CD4-positive, alpha-beta T cell treated with Interferon gamma for 1 hour (primary cell): ENCODE data around the gene VASP.
A peak's percentile ranks its signal among the peaks of the same experiment; 100 is the strongest.

Experiments
- DNase-seq: peaks from one replicate; pipeline ENCODE4 v3.0.0-alpha.2; 2020

Gene VASP

DNA sequence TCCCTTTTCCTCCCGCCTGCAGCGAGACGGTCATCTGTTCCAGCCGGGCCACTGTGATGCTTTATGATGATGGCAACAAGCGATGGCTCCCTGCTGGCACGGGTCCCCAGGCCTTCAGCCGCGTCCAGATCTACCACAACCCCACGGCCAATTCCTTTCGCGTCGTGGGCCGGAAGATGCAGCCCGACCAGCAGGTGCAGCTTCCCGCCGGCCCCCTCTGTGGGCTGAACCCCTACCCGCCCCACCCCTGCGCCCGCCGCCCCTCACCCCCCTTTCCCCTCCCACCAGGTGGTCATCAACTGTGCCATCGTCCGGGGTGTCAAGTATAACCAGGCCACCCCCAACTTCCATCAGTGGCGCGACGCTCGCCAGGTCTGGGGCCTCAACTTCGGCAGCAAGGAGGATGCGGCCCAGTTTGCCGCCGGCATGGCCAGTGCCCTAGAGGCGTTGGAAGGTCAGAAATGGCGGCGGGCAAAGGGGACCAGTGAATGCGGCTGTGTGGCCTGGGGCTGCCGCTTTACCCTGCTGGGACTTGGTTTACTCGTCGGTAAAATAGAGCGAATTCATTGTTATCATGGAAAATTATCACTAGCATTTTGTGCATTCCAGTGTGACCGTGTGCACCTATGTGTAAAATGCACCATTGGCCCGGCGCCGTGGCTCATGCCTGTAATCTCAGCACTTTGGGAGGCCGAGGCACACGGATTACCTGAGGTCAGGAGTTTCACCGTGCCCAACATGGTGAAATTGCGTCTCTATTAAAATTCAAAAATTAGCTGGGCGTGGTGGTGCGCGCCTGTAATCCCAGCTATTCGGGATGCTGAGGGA lies 10.6 kb downstream of the VASP start:
- no peak for DNase-seq

DNA sequence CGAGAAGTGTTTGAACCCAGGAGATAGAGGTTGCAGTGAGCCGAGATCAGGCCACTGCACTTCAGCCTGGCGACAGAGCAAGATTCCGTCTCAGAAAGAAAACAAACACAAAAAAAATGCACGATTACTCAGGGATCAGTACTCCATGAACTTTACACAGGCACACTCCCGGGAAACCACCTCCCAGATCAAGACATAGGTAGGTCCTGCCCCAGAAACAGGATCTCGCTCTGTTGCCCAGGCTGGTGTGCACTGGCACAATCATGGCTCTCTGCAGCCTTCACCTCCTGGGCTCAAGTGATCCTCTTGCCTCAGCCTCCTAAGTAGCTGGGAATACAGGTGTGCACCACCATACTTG lies 11.2 kb downstream of the VASP start:
- no peak for DNase-seq

DNA sequence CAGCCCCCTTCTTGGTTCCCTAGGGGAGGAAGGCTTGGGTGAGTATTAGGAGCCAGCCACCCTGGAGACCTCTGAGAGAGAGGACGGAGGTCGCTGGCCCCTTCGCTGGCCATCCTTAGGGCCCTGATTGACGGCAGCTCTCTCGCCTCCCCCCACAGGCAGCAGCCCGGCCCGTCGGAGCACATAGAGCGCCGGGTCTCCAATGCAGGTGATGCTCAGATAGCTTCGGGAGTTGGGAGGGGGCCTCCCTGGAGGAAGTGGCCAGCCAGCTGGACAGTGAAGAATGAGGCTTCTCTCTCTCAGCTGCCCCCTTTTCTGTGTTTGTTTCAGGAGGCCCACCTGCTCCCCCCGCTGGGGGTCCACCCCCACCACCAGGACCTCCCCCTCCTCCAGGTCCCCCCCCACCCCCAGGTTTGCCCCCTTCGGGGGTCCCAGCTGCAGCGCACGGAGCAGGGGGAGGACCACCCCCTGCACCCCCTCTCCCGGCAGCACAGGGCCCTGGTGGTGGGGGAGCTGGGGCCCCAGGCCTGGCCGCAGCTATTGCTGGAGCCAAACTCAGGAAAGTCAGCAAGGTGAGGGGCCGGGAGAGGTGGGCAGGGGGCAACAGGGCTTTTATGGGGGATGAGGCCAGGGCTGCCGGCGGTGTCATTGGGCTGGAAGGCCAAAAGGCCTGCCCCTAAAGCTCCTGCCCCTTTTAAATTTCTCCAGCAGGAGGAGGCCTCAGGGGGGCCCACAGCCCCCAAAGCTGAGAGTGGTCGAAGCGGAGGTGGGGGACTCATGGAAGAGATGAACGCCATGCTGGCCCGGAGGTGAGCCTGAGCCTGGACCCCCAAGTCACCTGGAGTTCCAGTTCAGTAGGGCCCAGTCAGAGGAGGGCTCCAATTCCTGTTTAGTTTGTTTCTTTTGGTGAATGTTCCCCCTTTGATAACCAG lies 15.0 kb downstream of the VASP start:
- DNase-seq: no peak

DNA sequence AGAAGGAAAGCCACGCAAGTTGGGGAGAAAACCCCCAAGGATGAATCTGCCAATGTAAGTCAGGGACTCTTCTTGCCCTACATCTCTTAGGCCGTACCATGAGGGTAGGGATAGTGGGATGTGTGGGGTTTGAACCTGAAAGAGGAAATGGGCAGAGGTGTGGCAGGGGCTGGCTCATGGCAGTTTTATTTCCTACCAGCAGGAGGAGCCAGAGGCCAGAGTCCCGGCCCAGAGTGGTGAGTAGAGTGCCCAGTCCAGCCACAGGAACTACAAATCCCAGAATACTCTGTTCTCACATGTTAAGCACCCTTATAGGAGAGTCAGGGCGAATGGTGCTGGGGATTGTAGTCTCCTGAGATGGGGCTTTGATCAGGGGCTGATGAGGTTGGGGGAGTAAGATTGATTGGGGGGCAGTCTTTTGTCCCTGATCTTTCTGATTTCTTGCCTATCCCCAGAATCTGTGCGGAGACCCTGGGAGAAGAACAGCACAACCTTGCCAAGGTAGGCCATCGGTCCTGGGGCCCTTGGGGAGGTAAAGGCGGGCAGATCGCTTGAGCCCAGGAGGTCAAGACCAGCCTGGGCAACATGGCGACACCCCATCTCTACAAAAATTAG lies 16.5 kb downstream of the VASP start:
- peak; percentile 84 for DNase-seq

DNA sequence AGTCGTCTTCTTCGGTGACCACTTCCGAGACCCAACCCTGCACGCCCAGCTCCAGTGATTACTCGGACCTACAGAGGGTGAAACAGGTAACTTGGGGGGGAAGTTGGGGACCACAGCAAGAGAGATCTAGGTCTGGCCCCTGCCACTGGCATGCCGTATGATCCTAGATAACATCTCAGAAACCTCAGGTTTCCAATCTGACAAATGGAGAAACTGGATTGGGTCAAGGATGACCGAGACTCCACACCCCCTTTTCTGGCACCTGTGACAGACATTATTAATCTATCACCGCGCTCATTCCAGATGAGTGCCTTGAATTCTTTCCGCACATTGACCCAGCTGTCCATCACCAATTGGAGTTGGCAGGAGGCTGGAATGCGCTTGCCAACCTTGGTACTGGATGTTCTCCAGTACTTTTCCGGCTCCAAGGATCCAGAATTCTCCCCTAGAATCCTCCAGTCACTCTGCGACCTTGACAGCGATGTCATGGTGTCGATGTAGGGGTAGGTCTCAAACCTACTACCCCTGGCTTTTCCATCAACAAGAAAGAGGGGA lies 17.4 kb downstream of the VASP start:
- no peak for DNase-seq

DNA sequence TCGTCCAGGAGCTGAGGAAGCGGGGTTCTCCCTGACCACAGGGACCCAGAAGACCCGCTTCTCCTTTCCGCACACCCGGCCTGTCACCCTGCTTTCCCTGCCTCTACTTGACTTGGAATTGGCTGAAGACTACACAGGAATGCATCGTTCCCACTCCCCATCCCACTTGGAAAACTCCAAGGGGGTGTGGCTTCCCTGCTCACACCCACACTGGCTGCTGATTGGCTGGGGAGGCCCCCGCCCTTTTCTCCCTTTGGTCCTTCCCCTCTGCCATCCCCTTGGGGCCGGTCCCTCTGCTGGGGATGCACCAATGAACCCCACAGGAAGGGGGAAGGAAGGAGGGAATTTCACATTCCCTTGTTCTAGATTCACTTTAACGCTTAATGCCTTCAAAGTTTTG lies 18.9 kb downstream of the VASP start:
- DNase-seq: no peak

DNA sequence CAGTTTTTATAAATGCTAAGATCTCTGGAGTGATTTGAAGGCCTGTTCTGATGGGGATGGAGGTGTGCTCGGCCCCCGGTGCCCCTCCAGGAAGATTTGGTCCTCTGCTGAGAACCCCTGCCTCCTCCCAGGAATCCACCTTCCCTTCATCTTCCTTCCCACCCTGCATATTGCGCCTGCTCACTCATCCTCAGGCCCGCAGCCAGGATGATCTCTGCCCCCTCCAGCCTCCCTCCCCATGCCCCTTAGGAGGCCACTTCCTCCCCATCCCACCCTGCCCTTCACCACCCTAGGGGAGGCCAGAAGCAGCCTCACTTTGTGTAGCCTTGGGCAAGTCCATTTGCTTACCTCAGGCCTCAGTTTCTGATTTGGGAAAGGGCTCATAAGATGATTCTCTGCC lies 19.7 kb downstream of the VASP start:
- DNase-seq: no peak

DNA sequence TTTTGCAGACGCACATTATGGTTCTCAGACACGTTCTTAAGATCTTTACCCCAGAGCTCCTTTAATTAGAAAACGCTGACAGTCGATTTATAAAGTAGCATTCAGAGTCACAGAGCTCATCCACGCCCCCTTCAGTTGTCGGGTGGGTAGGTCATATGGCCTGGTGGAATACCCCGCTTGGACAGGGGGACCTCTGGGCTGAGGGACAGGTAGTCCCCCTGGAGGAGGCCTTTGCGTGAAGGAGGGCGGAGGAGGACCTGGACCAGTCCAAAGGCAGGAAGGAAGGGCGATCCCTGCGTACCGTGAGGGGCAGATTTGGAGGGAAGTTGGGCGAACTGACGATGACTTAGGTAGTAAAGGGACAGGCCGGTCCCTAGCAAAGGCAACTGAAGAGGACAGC lies 20.5 kb downstream of the VASP start:
- DNase-seq: no peak

DNA sequence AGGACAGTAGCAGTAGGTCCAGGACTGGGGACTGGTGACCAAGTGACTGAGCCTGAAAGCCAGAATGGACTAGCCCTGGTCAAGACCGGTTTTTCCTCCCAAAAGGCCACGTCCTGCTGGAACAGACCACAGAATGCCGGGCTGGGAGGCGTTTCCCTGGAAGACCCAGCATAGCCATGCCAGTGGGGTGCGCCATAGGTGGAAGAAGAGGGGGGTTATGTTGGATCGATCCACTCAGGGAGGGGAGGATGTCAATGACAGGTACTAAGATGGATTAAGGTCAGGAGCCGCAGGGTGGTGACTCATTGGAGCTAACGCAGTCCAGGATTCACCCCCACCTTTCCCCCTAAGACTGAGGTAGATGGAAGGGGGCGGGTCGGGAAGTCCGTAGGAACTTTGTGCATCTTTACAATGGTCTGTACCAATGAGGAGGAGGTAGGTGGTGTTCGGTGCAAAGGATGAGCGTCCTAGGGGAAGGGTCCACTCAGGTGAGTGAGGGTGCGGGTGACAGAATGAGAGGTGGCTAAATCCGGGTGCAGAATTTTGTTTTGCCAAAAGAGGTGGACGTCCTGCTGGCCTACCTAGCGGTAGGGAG lies 21.0 kb downstream of the VASP start:
- no peak for DNase-seq

DNA sequence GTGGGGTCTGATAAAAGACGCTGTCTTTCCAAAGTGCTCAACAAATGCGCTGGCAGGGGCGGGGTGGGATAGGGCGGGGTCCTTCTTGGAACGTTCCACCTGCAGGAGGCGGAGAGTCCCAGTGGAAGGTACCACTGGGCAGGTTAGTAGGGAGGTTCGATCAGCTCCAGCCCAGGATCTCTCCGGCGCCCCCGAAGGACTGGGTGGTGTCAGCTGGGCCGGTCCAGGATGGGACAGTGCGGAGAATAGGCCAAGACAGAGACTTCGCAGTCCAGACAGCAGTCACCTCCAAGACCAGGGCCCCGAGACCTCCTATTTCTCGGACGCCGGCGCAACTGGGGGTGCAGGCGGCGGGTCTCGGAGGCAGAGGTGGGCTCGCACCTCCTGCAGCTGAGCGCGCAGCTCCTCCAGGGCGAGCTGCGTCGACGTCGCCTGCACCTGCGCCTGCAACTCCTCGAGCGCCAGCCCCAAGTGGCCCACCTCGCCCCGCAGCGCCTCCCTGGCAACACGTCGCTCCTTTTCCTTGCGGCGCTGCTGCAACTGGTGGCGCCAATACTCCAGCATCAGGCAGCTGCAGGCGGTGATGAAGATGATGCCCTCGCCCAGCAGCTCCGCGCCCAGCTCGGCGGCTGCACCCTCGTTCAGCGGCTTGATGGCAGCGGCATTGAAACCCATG lies 21.6 kb downstream of the VASP start:
- no peak for DNase-seq

DNA sequence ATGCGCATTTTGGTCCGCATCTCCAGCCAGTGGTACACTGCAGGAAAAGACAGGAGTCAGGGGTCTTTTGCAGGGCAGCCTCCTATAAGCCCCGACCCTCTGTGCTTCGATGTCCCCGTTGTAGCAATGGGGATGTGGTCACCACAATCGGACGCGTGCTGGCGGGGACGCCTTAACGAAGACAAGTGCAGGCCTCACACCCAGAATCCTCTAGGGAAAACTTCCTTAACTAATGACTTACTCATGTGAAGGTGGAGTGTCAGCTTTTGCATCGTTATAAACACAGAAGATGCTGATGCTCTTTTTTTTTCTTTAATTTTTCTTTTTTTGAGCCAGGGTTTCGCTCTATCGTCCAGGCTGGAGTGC lies 22.1 kb downstream of the VASP start:
- DNase-seq: no peak

DNA sequence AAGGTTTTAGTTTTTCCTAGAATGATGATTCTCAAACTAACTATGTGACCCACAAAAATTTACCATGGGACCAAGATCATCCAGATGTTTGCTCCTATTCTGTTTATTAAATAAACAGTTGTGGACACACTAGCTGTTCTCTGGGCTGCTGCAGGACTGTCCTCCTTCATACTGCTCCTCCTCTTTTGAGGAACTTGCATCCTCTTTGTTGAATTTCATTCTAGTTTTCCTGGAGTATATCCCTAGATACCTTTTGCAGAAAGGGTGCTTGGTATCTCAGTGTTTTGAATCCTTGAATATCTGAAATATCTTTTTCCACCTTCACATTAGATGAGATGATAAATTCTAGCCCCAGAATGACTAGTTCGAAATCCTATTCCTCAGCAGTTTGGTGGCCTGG lies 24.1 kb downstream of the VASP start:
- DNase-seq: no peak

DNA sequence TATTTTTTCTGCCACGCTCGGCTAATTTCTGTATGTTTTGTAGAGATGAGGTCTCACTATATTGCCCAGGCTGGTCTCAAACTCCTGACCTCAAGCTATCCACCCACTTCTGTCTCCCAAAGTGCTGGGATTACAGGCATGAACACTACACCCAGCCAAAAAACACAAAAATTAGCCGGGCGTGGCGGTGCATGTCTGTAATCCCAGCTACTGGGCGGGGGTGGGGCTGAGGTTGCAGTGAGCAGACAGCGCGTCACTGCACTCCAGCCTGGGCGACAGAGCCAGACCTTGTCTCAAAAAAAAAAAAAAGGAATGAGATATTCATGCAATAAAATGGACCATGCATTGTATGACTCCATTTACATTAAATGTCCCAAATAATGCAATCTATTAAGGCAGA lies 32.2 kb downstream of the VASP start:
- DNase-seq: no peak

DNA sequence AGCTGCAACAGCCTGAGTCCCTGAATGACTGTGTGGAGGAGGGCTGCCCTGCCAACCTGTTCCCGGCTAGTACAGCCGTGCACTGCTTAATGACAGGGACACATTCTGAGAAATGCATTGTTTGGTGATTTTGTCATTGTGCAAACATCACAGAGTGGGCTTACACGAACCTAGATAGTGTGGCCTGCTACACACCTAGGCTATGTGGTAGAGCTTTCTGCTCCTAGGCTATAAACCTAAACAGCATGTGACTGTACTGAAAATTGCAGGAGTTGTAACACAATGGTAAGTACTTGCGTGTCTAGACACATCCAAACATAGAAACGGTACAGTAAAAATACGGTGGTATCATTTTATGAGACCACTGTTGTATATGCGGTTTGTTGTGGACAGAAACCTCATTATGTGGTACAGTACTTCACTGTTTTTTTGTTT lies 35.0 kb downstream of the VASP start:
- no peak for DNase-seq

DNA sequence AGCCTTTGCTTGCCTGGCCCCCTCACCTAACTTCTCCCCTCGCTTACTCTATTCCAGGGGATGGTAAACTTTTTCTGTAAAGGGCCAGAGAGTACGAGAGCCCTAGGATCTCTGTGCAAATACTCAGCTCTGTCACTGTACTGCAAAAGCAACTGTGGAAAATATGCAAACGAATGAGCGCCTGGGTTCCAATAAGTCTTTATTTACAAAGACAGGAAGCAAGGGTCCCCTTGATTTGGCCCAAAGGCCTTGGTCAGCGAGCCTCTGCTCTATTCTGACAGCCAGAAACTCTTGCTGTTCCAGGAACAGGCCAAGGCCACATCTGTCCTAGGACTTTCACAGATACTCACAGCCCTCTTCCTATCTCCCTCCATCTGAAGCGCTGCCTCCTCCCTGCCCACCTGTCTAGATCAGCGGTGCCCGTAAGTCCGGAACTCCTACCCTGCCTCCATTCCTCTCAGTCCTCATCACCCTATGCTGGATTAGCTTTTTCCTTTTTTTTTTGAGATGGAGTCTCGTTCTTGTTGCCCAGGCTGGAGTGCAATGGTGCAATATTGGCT lies 40.0 kb downstream of the VASP start:
- no peak for DNase-seq

DNA sequence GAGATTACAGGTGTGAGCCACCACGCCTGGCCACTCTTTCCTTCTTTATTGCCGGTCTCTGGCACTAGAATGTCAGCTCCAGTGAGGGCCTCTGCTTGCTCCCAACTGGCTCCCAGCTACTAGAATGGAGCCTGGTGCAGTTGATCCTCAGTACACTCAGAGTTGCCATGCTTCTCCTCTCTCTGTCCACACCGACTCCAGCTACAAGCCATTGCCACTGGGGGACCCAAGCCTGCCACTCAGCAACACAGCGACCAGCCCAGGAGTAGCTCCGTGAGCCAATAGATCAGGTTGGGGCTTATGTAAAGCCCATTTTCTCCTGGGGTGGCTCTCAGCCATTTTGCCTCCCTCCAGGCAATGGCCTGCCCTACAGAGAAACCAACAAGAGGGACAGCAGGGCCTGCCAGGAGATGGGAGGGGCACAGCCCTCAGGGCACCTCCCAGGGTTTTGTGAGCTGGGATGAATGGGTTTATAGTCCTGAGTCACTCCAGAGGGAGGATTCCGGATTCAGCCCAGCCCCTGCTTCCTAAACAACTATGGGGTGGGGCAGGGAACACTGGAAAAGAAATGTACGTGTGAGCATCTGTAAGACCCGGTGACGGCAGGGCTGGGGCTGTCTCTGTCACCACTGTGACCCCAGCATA lies 40.8 kb downstream of the VASP start:
- DNase-seq: no peak

DNA sequence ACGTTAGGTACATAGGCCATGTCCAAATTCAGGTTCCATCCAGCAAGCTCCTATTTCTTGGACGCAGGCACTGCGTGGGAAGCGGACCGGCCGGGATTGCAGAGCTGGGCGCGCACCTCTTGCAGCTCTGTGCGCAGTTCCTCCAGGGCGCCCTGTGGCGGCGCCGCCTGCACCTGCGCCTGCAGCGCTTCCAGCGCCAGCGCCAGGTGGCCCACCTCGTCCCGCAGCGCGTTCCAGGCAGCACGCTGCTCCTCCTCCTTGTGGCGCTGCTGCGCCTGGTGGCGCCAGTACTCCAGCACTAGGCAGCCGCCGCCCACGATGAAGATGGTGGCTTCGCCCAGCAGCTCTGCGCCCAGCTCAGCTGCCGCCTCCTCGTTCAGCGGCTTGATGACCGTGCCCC lies 46.2 kb downstream of the VASP start:
- DNase-seq: no peak

DNA sequence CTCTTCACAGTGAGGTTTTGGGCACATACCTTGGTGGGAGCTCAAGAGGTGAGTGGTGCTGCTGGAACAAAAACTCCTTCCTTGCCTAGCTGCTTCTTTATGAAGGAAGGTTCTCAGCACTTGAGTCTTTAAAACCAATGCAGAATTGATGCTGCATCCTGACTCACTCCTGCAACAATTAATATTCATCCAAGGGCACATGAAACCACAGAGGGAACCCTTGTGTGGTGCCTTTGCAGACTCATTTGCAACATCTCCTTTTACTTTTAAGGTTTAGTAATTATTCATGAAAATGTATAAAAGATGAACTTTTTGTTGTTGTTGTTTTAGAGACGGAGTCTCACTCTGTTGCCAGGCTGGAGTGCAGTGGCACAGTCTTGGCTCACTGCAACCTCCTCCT lies 47.2 kb downstream of the VASP start:
- no peak for DNase-seq

DNA sequence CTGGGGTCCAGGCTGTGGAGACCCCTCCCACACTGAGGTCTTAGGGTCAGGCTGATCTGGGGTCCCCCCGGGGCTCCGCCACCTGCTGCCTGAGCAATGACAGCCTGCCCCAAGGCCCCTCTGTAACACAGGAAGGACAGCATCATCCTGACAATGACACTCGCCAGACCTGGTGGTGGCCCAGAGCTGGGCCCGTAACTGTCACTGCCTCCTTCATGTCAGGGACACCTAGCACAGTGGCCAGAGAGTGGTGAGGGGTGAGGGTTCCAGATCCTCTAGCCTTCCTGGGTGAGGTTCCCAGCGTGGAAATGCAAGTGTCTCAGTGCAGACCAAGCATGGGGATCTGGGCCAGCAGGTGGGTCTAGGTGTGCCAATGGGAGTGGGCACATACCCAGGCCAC lies 49.6 kb downstream of the VASP start:
- no peak for DNase-seq

DNA sequence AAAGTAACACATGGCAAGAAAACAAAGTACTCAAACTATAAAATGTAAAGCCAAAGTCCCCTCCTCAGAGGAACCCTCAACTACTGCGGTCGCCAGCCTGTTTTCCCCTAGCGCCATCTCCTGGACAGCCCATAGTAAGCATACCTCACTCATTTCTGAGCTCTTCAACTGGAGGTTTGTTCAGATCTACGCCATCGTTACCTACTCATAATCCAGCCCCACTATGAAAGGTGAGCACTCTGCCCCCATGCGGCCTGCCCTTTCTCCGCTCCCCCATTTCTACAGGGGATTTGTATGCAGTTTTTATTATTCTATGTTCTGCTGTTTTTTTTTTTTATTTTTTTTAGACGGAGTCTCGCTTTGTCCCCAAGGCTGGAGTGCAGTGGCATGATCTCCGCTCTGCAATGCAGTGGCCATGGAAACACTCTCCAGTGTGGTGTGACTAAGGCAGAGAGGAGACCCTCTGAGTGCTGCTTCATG lies 51.2 kb downstream of the VASP start:
- peak; percentile 75 for DNase-seq

DNA sequence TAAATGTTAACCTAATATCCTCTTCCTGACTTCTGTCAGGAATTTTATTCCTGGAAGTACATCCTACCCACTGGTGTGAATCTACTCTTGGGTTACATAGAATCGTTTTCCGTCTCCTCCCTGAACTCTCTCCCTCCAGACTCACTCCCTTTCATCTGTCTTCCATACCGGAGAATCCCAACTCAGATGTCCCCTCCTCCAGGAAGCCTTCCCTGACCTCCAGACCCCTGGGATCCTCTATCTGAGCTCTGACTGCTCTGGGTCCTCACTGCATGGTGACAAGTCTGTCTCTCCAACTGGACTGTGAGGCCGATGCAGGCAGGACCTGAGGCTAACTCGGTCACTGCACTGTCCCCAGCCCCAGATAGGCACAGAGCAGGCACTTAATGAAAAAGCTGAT lies 52.8 kb downstream of the VASP start:
- no peak for DNase-seq

DNA sequence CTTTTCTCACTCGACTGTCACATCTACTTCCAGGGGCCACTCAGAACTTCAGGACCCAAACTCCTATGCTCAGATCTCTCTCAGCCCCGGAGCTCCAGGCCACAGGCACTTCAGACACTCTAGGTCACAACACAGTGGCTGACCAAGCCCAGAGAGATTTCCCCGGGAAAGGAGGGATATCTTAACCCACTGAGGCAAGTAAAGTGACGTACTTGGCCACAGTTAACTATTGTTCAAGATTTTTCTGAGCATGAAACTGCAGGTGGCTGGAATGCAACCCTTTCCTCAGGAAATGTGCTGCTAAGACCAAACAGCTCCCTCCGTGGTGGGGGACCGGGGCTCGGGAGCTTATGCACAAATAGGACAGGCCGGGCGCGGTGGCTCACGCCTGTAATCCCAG lies 53.4 kb downstream of the VASP start:
- DNase-seq: no peak
